GM23338 (cell line): ENCODE measurements around the gene LRIG1.

Experiments
- STAT1 ChIP-seq: IDR thresholded peaks from one replicate; pipeline ENCODE4 v1.6.1; 2016; ENCODE audit warnings: antibody characterized with exemption; ENCODE audit not compliant: unreplicated experiment
- TF ChIP-seq, protein P1 (sequence below), 2 experiments: fragments of 200-600 bp in 1 of 2; sonication (generic) in 1 of 2; conservative IDR thresholded peaks; 2 replicates each; pipeline versions ENCODE4 v1.5.1 to v1.6.1; 2016 to 2017; ENCODE audit warnings: antibody characterized with exemption in 2 of 2, low read depth in 2 of 2, mild to moderate bottlenecking in 2 of 2, moderate library complexity in 1 of 2

DNA sequence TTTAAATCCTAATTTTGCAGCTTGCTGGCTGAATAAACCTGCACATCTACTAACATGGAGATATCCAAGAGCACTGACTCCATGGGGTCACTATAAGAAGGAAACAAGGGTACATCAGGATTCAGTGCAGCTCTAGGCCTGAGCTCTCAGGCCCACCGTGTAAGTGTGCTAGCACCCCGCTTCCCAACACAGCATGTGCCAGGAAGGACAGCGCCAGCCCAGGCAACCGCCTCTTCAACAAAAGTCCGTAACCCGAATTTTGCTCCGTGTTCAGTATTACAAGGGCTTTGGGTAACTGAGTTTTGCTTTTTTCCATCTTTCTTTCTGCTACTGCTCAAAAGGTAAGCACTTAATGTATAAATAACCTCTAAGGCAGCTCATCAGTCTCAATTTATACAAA lies 89.8 kb downstream of the LRIG1 start:
- TF ChIP-seq STAT1: no peak
- TF ChIP-seq, protein P1, sequence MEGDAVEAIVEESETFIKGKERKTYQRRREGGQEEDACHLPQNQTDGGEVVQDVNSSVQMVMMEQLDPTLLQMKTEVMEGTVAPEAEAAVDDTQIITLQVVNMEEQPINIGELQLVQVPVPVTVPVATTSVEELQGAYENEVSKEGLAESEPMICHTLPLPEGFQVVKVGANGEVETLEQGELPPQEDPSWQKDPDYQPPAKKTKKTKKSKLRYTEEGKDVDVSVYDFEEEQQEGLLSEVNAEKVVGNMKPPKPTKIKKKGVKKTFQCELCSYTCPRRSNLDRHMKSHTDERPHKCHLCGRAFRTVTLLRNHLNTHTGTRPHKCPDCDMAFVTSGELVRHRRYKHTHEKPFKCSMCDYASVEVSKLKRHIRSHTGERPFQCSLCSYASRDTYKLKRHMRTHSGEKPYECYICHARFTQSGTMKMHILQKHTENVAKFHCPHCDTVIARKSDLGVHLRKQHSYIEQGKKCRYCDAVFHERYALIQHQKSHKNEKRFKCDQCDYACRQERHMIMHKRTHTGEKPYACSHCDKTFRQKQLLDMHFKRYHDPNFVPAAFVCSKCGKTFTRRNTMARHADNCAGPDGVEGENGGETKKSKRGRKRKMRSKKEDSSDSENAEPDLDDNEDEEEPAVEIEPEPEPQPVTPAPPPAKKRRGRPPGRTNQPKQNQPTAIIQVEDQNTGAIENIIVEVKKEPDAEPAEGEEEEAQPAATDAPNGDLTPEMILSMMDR (conservative IDR thresholded peaks at IDR 0.05; ENCODE audit: low read depth in 2 of 2): no peak
